ENCODE results near the gene NAGA.

NAGA gene

DNA sequence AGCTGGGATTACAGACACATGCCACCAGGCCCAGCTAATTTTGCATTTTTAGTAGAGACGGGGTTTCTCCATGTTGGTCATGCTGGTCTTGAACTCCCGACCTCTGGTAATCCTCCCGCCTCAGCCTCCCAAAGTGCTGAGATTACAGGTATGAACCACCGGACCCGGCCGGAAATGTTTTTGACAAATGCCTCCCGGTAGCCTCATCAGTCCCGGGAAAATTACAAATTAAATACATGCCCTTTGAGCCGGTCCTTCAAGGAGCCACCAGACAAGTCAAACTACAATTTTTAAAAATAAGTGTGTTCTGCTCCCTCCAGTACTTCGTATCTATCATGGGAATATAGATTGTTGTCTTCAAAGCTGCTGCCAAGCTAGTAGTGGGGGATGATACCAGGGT lies 54.5 kb downstream of the NAGA start:
- H3K4me3 ChIP-seq (ENCODE audit: low read depth, low read length) = no peak overlapping the region
- TF ChIP-seq, protein P1, sequence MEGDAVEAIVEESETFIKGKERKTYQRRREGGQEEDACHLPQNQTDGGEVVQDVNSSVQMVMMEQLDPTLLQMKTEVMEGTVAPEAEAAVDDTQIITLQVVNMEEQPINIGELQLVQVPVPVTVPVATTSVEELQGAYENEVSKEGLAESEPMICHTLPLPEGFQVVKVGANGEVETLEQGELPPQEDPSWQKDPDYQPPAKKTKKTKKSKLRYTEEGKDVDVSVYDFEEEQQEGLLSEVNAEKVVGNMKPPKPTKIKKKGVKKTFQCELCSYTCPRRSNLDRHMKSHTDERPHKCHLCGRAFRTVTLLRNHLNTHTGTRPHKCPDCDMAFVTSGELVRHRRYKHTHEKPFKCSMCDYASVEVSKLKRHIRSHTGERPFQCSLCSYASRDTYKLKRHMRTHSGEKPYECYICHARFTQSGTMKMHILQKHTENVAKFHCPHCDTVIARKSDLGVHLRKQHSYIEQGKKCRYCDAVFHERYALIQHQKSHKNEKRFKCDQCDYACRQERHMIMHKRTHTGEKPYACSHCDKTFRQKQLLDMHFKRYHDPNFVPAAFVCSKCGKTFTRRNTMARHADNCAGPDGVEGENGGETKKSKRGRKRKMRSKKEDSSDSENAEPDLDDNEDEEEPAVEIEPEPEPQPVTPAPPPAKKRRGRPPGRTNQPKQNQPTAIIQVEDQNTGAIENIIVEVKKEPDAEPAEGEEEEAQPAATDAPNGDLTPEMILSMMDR (IDR thresholded peaks at IDR 0.05; ENCODE audit: insufficient read depth, low read depth, low read length, missing control alignments) = no peak
- DNase-seq (ENCODE audit: low read depth) = no peak

DNA sequence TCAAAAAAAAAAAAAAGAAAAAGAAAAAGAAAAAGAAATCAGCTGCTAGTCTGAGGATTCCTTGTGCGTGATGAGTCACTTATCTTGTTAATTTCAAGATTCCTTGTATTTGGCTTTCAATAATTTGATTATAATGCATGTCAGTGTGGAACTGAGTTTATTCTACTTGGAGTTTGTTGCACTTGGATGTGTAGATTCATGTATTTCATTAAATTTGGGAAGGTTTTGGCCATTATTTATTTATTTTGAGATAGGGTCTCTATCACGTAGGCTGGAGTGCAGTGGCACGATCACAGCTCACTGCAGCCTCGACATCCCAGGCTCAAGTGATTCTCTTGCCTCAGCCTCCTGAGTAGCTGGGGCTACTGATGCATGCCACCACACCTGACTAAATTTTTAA lies 57.2 kb downstream of the NAGA start:
- TF ChIP-seq, protein P1 (IDR thresholded peaks at IDR 0.05; ENCODE audit: insufficient read depth, low read depth, low read length, missing control alignments) = no peak
- no peak overlapping the region for H3K4me3 ChIP-seq (ENCODE audit: low read depth, low read length)
- no peak for DNase-seq (ENCODE audit: low read depth)

DNA sequence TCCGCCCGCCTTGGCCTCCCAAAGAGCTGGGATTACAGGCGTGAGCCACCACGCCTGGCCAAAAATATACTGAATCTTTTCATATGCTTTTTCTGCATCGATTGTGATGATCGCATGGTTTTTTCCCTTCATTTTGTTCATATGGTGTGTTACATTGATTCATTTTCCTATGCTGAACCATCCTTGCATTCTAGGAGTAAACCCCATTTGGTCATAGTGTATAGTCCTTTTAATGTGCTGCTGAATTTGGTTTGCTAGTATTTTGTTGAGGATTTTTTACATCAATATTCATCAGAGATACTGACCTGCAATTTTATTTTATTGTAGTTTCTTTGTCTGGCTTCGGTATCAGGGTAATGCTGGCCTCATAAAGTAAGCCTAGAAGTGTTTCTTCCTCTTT lies 59.8 kb downstream of the NAGA start:
- no peak for DNase-seq (ENCODE audit: low read depth)
- TF ChIP-seq, protein P1 (IDR thresholded peaks at IDR 0.05; ENCODE audit: insufficient read depth, low read depth, low read length, missing control alignments) = no peak
- no peak overlapping the region for H3K4me3 ChIP-seq (ENCODE audit: low read depth, low read length)
